ENCODE measurements around the gene FMN1. TPM values are rescaled to one million over a fixed set of nuclear protein-coding genes. Genes with fewer than 3 reads are reported as not detected.
A peak's percentile ranks its signal among the peaks of the same experiment; 100 is the strongest.

FMN1 gene
- polyA plus RNA-seq, 1 donor from 2014 or later = 0.40 TPM

DNA sequence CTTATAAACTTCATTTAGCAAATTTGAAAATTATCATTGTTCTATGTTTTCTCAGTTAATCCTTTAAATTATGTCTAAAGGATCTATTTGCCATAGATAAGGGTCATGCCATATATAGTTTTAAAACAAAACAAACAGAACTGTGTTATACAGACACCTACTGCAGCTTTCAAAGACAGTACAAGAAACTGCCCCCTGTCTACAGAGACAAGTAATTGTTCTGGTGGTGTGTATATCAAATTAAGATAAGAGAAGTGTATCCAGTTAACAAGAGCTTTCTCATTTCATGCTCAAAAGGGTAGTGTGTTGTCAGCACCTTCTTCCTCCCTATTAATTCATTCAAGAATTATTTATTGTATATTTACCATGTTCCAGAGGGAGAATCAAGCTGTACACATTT is 201.2 kb downstream of the FMN1 start:
- no peaks in the 10 kb centered on the region for H4K20me1 ChIP-seq (ENCODE audit: insufficient read depth)
- no peak overlapping the region for H3K27ac ChIP-seq (ENCODE audit: low read length)
- H3K9me2 ChIP-seq (ENCODE audit: insufficient read depth, low read length) = no peaks in the 10 kb centered on the region
- no peaks in the 10 kb centered on the region for H3K79me2 ChIP-seq (replicated peaks; ENCODE audit: insufficient read depth, low read length)
- peak; percentile 45 for TF ChIP-seq SMC3 (conservative IDR thresholded peaks at IDR 0.05; ENCODE audit: poor library complexity)
- no peak for TF ChIP-seq TAF1 (IDR thresholded peaks at IDR 0.05; ENCODE audit: low read depth)
- TF ChIP-seq RAD21 (conservative IDR thresholded peaks at IDR 0.05) = peak; percentile 25
- TF ChIP-seq EP300 (conservative IDR thresholded peaks at IDR 0.05; ENCODE audit: poor library complexity, severe bottlenecking) = no peak
- TF ChIP-seq, protein P1, sequence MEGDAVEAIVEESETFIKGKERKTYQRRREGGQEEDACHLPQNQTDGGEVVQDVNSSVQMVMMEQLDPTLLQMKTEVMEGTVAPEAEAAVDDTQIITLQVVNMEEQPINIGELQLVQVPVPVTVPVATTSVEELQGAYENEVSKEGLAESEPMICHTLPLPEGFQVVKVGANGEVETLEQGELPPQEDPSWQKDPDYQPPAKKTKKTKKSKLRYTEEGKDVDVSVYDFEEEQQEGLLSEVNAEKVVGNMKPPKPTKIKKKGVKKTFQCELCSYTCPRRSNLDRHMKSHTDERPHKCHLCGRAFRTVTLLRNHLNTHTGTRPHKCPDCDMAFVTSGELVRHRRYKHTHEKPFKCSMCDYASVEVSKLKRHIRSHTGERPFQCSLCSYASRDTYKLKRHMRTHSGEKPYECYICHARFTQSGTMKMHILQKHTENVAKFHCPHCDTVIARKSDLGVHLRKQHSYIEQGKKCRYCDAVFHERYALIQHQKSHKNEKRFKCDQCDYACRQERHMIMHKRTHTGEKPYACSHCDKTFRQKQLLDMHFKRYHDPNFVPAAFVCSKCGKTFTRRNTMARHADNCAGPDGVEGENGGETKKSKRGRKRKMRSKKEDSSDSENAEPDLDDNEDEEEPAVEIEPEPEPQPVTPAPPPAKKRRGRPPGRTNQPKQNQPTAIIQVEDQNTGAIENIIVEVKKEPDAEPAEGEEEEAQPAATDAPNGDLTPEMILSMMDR (IDR thresholded peaks at IDR 0.05; ENCODE audit: poor library complexity, severe bottlenecking) = peak; percentile 46
- no peak overlapping the region for H3K4me3 ChIP-seq (ENCODE audit: low read length)
- no peaks in the 10 kb centered on the region for H3F3A ChIP-seq (ENCODE audit: insufficient read depth, low read length, poor library complexity, severe bottlenecking)
- no peak overlapping the region for H3K4me2 ChIP-seq (ENCODE audit: low read length)
- H2AFZ ChIP-seq (ENCODE audit: low read depth, low read length) = no peak overlapping the region
- H3K27me3 ChIP-seq (ENCODE audit: insufficient read depth, low read depth, low read length) = no peaks in the 10 kb centered on the region
- no peaks in the 10 kb centered on the region for H3K36me3 ChIP-seq (ENCODE audit: insufficient read depth, low read length)
- H3K9me3 ChIP-seq (ENCODE audit: low read length) = no peaks in the 10 kb centered on the region
- H3K9ac ChIP-seq (ENCODE audit: low read length) = no peak overlapping the region

DNA sequence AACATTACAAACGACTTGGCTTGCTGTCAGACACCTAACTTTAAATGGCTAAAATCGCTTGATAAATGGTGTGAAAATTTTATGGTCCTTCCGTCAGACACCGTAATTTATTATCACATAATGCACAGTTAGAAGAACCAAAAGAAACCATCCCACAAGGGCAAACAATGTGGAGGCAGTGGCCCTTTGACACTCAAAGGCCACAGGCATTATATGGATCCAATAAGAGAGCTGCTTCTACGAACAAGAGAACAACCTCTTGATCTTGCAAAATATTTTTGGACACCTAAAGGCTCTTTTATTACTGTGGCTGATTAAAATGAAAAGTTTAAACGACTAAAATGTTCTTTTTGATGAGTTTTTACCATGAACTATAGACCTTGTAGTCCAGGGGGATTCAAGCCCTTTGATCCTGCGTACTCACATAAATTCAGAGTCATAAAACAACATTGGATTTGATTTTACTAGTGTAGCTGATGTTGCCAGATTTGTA is 202.8 kb downstream of the FMN1 start:
- H3K9ac ChIP-seq (ENCODE audit: low read length) = no peak overlapping the region

DNA sequence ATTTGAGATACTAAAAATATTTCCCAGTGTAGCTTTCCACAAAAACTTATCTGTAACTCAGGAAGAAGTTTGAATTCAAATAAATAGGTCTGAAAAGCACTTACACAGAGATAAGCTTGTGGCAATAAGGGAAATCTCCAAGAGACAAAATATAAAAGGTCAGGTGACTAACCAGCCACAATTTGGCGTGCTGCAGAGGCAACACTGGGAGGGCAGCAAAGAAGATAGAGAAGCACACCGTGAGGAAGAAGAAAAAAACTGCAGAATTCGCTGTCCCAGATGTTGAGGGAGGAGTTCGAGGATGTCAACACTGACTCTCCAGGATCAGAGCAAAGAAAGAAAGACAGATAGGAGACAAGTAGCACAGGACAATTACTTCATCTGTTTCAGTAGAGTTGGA is 204.4 kb downstream of the FMN1 start:
- Histone ChIP-seq H3K9me3 (ENCODE audit: low read length) (no peaks in the 10 kb centered on the region), H3K27me3 (ENCODE audit: insufficient read depth, low read depth, low read length) (no peaks in the 10 kb centered on the region), H4K20me1 (ENCODE audit: insufficient read depth) (no peaks in the 10 kb centered on the region), H3K36me3 (ENCODE audit: insufficient read depth, low read length) (no peaks in the 10 kb centered on the region), H3K4me3 (ENCODE audit: low read length) (no peak overlapping the region), H3K9me2 (ENCODE audit: insufficient read depth, low read length) (no peaks in the 10 kb centered on the region), H3K4me2 (ENCODE audit: low read length) (no peak overlapping the region), H3K27ac (ENCODE audit: low read length) (no peak overlapping the region), H2AFZ (ENCODE audit: low read depth, low read length) (no peak overlapping the region), H3K9ac (ENCODE audit: low read length) (no peak overlapping the region), H3F3A (ENCODE audit: insufficient read depth, low read length, poor library complexity, severe bottlenecking) (no peaks in the 10 kb centered on the region), H3K79me2 (replicated peaks; ENCODE audit: insufficient read depth, low read length) (no peaks in the 10 kb centered on the region)
- TF ChIP-seq, protein P1 (IDR thresholded peaks at IDR 0.05; ENCODE audit: poor library complexity, severe bottlenecking) = no peak
- no peak for TF ChIP-seq RAD21 (conservative IDR thresholded peaks at IDR 0.05)
- no peak for TF ChIP-seq MXI1 (conservative IDR thresholded peaks at IDR 0.05; ENCODE audit: poor library complexity, severe bottlenecking)
- no peak for TF ChIP-seq EP300 (conservative IDR thresholded peaks at IDR 0.05; ENCODE audit: poor library complexity, severe bottlenecking)
- no peak for TF ChIP-seq SMC3 (conservative IDR thresholded peaks at IDR 0.05; ENCODE audit: poor library complexity)
- no peak for TF ChIP-seq POLR2AphosphoS5 (IDR thresholded peaks at IDR 0.05)
- TF ChIP-seq, protein P2, sequence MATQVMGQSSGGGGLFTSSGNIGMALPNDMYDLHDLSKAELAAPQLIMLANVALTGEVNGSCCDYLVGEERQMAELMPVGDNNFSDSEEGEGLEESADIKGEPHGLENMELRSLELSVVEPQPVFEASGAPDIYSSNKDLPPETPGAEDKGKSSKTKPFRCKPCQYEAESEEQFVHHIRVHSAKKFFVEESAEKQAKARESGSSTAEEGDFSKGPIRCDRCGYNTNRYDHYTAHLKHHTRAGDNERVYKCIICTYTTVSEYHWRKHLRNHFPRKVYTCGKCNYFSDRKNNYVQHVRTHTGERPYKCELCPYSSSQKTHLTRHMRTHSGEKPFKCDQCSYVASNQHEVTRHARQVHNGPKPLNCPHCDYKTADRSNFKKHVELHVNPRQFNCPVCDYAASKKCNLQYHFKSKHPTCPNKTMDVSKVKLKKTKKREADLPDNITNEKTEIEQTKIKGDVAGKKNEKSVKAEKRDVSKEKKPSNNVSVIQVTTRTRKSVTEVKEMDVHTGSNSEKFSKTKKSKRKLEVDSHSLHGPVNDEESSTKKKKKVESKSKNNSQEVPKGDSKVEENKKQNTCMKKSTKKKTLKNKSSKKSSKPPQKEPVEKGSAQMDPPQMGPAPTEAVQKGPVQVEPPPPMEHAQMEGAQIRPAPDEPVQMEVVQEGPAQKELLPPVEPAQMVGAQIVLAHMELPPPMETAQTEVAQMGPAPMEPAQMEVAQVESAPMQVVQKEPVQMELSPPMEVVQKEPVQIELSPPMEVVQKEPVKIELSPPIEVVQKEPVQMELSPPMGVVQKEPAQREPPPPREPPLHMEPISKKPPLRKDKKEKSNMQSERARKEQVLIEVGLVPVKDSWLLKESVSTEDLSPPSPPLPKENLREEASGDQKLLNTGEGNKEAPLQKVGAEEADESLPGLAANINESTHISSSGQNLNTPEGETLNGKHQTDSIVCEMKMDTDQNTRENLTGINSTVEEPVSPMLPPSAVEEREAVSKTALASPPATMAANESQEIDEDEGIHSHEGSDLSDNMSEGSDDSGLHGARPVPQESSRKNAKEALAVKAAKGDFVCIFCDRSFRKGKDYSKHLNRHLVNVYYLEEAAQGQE (IDR thresholded peaks at IDR 0.05; ENCODE audit: borderline replicate concordance) = no peak
- TF ChIP-seq TAF1 (IDR thresholded peaks at IDR 0.05; ENCODE audit: low read depth) = no peak
- no peak for TF ChIP-seq EZH2 (IDR thresholded peaks at IDR 0.05; ENCODE audit: borderline replicate concordance, insufficient read depth, low read length, poor library complexity, severe bottlenecking)

More for the DNA sequence above, 202.8 kb downstream of the FMN1 start:
- Histone ChIP-seq H3K27me3 (ENCODE audit: insufficient read depth, low read depth, low read length) (no peaks in the 10 kb centered on the region), H3K27ac (ENCODE audit: low read length) (no peak overlapping the region), H3K9me2 (ENCODE audit: insufficient read depth, low read length) (no peaks in the 10 kb centered on the region), H3K4me2 (ENCODE audit: low read length) (no peak overlapping the region), H3K79me2 (replicated peaks; ENCODE audit: insufficient read depth, low read length) (no peaks in the 10 kb centered on the region), H4K20me1 (ENCODE audit: insufficient read depth) (no peaks in the 10 kb centered on the region), H2AFZ (ENCODE audit: low read depth, low read length) (no peak overlapping the region), H3K9me3 (ENCODE audit: low read length) (no peaks in the 10 kb centered on the region), H3K36me3 (ENCODE audit: insufficient read depth, low read length) (no peaks in the 10 kb centered on the region), H3K4me3 (ENCODE audit: low read length) (no peak overlapping the region), H3F3A (ENCODE audit: insufficient read depth, low read length, poor library complexity, severe bottlenecking) (no peaks in the 10 kb centered on the region)
- TF ChIP-seq POLR2AphosphoS5 (IDR thresholded peaks at IDR 0.05) (no peak), MXI1 (conservative IDR thresholded peaks at IDR 0.05; ENCODE audit: poor library complexity, severe bottlenecking) (no peak)
